Testis (tissue), 2 donors: ENCODE results near the gene OXCT2.

Experiments
- POLR2A ChIP-seq: fragments of 450-650 bp; IDR thresholded peaks from one replicate; pipeline ENCODE4 v1.6.1; 2017; ENCODE audit warnings: antibody characterized with exemption, mild to moderate bottlenecking, moderate library complexity
- TF ChIP-seq, protein P1 (sequence below), 3 experiments: fragments of 450-650 bp in 2 of 3; fragments of 200-600 bp in 1 of 3; sonication (generic) in 1 of 3; IDR thresholded peaks; one replicate each; pipeline ENCODE4 v1.5.1; 2016 to 2019; ENCODE audit warnings: antibody characterized with exemption in 3 of 3, mild to moderate bottlenecking in 2 of 3, moderate library complexity in 1 of 3

DNA sequence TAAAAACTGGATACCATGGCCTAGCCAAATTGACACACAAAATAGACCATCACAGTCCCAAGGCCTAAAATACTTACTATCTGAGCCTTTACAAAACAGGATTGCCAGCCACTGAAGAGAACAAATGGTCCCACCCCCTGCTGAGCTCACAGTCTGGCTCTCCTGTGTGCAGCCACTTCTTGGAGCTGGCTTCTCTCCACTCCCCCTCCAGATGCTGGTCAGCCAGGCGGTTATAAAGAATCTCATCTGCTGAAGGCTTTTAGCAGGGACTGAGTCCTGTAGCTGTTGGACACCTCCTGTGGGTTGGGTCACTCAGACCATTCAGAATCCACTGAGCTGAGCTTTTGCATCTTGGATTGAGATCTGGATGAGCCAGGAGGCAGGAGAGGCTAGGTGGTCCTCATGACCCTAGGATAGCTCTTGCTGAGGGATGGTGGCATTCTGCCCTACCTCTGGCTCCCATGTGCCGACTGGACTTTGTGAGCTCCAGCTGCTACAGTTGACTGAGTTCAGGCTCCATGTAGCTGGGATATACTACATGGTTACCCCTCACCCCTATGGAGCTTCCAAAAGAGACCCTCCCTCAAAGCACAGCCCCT, 16.1 kb downstream of the OXCT2 start:
- no peak for TF ChIP-seq POLR2A
- TF ChIP-seq, protein P1, sequence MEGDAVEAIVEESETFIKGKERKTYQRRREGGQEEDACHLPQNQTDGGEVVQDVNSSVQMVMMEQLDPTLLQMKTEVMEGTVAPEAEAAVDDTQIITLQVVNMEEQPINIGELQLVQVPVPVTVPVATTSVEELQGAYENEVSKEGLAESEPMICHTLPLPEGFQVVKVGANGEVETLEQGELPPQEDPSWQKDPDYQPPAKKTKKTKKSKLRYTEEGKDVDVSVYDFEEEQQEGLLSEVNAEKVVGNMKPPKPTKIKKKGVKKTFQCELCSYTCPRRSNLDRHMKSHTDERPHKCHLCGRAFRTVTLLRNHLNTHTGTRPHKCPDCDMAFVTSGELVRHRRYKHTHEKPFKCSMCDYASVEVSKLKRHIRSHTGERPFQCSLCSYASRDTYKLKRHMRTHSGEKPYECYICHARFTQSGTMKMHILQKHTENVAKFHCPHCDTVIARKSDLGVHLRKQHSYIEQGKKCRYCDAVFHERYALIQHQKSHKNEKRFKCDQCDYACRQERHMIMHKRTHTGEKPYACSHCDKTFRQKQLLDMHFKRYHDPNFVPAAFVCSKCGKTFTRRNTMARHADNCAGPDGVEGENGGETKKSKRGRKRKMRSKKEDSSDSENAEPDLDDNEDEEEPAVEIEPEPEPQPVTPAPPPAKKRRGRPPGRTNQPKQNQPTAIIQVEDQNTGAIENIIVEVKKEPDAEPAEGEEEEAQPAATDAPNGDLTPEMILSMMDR (IDR thresholded peaks at IDR 0.05), result no peak
